C1 segment of cervical spinal cord (tissue), 14 donors: ENCODE results near the gene CBY3.
"Not testable (repeated sequence)": the region's sequence is repeated elsewhere in the genome, so short reads cannot be mapped to it uniquely, and the experiment has no call there.

Experiments used
- DNase-seq, 14 donors: peaks; one replicate each; lab custom pipeline; 2025; lab: John Stamatoyannopoulos, UW

The CBY3 gene

GRCh38 chr5:179680780-179681401 is at the start of gene CBY3:
CBY3 (minus strand) TSS chr5:179681034; CDS start chr5:179680918, 116 bp downstream.
- DNase-seq = no peak

DNA sequence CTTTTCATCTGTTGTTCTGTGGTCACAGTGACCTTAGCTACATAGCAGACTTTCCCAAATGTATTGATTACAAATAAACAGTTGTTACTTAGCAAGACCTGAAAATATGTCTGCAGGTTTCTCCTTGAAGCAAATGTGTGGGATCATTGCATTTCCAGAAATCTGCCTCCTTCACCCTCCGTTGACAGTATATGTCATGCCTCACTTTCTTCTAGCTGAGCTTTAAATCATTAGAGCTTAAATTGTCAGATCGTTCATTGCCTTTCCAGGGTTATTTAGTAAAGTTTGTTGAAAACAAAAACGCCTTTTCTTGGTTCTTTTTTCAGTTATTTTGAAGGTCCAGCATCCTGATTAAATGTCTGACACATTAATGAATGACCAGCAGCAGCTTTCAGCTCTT is 49.5 kb upstream of the CBY3 start:
- DNase-seq = no peak

DNA sequence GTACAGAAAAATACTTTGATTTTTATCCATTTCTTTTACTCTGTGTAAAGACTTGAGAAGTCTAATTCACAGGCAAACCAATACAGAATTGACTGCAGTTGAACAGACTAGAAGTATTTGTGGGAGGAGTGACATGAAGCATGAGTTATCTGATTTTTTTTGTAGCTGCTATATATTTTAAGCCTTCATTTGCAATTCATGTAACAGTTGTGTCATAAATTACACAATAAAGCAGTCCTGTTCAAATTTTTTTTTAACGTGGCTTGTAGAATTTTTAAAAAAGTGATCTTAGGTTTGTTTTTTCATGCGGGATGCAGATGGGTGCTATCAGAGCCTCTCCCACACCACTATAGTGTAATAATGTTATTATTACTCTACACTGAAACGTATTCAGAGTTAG is 48.9 kb upstream of the CBY3 start:
- DNase-seq = no peak

DNA sequence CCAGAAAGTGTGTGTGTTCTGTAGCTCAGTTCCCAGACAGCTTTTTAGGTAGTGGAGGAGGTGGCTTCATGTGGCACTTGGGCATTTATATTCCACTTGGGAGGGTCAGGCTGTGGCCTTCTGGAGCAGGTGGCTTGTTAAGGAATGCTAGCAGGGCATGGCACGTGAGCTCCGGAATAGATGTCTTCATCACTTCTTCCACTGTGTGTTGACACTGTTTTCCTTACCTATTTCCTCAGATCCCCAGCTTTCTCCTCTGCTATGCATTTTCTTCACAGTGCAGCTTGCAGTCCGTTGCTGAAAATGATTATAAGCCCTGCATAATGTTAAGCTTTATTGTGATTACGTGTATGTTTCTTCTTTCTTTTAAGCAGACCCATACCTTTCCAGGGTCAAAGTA is 48.5 kb upstream of the CBY3 start:
- no peak for DNase-seq

- DNase-seq = no peak
Measured at GRCh38 chr5:179727106-179727505, 46.3 kb upstream of the CBY3 start.

DNA sequence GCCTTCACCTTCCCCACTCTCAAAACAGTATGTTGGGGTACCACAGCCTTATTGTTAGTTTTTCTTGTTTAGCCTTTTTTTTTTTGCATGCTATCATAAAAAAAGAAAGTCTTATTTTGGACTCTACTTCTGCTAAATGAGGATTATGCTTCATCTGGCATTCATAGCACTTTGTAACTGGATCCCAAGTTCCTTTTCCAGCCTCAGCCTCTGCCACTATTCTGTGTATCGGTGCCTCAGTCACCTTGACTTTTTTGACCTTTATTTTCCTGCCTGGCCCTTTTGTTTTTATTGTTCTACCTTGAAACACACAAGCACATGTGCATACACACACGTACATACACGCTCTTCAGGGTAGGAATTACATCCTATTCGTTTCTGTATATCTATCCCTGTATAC is 43.3 kb upstream of the CBY3 start:
- DNase-seq = no peak

- DNase-seq = no peak
Measured at GRCh38 chr5:179720222-179720621, 39.4 kb upstream of the CBY3 start.

DNA sequence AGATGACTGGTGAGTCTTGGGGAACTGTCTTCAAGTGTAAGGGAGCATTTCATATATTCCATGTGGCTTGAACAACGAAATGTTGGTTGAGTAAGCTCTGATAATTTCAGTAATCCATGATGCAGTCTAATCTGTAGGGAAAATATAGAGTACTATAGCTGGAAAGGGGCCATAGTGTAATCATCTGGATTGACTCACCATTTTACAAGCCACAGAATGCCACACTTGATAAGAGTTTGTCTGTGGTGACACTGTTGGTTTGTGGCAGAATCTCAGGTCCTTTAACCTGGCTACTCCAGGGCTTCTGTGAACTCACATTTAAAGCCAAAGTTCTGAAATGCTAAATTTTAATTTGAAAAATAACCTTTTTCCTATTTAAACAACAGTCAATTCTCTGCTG is 35.5 kb upstream of the CBY3 start:
- DNase-seq = no peak

- DNase-seq = no peak
Measured at GRCh38 chr5:179700401-179700918, 19.6 kb upstream of the CBY3 start.

DNA sequence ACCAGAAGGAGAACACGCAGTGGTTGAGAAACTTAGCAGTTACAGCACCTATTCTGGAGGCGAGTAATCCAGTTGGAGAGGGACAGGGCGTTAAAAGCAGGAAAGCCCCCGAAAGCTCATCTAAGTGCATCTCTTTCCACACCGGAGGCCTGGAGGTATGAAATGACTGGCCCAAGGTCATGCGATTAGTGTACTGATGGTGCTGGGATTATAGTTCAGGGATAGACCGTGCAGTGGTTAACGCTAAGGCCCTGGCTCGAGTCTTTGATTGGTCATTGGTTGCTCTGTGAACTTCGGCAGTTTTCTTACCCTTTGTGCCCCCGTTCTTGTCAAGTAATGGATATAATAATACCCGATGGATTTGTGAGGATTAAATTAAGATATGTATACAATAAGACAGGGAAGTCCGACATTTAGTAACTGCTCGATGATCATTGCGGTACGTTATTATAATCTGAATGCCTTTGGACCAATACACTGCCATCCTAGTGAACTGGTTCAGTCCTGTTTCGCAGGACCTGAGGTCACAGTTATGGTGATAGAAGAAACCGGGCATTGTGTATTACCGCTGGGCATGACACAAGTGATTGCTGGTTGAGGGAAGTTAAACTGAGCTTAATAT is 18.9 kb upstream of the CBY3 start:
- DNase-seq = peak in 6 of 14 donors; percentile 4 to 34 (median 12)

DNA sequence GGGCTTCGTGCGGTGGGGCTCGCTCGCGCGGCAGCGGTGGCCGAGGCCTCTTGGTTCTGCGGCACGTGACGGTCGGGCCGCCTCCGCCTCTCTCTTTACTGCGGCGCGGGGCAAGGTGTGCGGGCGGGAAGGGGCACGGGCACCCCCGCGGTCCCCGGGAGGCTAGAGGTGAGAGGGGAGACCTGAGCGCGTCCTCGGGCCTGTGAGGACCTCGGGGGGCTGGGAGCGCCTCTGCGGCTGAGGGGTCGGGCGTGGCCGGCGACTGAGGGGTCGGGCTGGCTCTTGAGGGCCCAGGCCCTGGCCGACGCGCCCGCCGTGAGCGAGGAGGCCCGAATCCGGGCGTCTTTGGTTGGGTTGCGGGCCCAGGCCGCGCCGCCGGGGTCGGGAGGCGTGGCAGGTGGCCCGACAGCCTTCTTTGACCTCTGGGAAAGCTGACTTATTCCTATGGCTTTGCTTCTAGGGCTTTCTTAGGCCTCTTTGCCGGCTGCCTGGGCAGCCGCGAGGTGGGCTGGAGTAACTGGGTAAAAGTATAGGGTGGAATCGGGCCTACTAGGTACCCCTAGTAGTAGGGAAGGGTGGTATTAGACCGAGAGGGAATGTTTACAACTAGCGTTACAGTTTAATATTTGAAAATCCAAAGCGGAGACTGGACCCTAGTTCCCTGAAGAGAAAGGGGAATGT is 18.2 kb upstream of the CBY3 start, which contains the start of gene CANX:
CANX (plus strand) TSS at position 33 of the 681 bp plus-strand sequence. CDS start 6,715 bp downstream, outside the sequence.
- peak in 2 of 14 donors; percentile 30 to 67 for DNase-seq

DNA sequence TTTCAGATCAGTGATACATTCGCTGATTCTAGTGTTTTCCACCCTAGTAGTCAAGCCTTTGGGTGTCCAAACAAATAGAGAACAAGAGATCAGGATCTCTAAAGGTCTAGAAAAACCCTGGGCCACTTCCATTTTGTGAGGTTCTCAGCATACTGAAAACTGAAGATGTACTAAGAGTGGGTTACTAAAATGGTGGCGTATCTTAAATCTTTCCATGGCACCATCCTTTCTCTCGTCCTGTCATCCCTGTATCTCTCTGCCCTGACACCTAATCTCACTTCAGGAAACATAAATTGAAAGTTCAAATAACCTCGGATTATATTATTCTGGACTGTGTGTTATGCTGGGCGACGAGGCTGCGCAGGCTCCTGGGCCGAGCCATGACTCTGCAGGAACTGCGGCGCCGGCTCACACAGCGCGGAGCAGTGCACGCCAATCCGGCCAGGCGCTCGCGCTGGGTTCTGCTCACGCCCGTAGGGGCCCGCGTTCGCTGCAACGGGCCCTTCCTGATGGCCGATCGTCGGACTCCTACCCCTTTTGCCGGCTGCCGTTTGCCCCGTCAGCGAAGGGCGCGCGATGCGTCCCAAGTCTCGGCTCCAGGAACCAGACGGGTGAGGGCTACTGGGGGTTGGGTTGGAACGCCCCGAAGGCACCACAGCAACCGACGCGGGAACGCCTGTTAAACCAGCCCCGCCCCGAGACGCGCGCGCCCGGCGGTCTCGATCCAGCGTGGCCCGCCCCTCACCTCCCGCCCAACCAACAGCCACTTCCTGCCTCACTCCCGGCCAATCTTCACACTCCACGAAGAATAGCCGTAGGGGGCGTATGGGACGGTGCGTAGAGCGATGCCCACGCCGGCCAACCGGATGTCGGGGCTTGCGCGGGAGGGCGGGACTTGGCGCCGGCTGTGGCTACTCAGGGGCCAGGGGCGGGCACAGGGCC is 17.4 kb upstream of the CBY3 start:
- DNase-seq = peak; percentile 95 to 100 (median 98)

DNA sequence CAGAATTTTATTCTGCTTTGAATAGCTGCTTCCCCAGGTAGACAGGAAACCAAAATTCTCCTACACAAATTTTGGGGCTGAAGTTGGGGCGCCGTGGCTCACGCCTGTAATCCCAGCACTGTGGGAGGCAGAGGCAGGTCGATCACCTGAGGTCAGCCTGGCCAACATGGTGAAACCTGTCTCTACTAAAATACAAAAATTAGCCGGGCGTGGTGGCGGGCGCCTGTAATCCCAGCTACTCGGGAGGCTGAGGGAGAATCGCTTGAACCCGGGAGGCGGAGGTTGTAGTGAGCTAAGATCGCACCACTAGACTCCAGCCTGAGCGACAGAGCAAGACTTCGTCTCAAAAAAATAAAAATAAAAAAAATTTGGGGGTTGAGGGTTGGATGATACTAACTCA is 16.7 kb upstream of the CBY3 start:
- DNase-seq = not testable (repeated sequence)

DNA sequence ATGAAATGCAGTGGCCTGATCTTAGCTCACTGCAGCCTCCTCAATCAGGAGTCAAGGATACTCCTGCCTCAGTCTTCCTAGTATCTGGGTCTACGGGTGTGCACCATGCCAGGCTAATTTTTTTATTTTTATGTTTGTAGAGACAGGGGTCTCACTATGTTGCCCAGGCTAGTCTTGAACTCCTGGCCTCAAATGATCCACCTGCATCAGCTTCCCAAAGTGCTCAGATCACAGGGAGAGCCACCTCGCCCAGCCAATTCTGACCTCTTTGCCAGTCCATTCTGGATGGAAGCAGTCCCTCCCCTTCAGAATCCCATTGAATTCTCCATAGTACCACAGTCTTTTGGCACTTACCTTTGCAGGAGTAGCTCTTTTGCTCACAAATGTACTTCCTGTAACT is 16.3 kb upstream of the CBY3 start:
- no peak for DNase-seq

DNA sequence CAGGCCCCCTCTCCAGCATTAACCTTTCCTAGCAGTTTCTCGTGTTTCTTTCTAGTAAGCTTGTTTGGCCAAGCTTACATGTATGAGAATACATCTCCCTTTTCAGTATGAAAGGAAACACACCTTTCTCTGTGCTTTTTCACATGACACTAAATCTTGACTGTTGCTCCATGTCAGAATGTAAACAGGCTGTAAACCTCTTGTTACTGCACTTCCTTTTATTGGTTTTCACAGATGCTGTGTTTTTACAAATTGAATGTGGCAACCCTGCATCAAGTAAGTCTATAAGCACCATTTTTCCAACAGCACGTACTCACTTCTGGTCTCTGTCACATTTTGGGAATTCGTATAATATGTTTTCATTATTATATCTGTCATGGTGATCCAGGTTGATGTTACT is 15.8 kb upstream of the CBY3 start:
- no peak for DNase-seq

DNA sequence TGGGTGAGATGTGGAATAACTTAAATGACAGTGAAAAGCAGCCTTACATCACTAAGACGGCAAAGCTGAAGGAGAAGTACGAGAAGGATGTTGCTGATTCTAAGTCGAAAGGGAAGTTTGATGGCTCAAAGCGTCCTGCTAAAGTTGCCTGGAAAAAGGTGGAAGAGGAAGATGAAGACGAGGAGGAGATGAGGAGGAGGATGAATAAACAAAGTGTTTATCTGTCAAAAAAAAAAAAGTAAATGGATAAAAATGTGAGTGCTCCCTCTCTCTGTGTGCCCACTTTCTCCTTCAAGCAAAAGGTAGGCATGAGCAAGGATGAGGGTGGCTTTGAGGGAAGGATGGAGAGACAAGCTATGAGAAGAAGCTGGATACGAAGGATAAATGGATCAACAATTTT is 13.7 kb upstream of the CBY3 start:
- DNase-seq = no peak

GRCh38 chr5:179689212-179689611 is 8.4 kb upstream of the CBY3 start:
- DNase-seq = not testable (repeated sequence)

GRCh38 chr5:179680014-179680779 is 637 bp downstream of the CBY3 start:
- DNase-seq = no peak

DNA sequence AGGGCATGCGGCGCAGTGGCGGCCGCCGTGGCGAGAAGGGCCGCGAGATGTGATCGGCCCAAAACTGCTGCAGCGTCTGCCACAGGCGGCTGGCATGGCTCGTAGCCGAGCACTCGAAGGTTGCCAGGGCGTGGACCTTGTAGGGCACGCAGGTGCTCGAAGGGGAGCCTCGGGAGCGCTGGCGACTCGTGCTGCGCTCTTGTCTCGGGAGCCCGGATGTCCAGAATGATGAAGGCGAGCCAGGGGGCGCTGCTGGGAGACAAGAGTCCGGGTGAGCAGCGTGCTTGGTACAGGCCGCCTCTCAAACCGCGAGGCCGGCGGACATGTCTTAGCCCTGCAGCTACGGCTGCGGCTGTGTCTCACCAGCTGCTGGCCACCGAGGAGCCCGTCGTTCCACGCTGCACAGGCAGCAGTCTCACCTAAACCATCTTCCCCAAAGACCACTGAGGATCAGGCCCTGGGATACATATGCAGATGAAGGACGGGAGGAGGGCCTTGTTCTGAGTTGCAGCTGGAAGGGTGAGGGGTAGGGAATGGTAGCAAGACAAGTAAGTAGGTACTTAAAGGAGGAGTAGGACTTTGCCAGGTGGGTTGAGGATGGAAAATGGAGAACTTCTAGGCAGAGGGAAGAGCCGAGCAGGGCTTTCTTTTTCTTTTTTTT is 1.7 kb downstream of the CBY3 start:
- peak in 13 of 14 donors; percentile 34 to 75 (median 56) for DNase-seq
